Subcutaneous adipose tissue (tissue), 4 donors: Measurements from ENCODE around the gene PIEZO2. TPM values are rescaled to one million over a fixed set of nuclear protein-coding genes. Genes with fewer than 3 reads are reported as not detected.

Experiments used
- total RNA-seq, 4 donors: library from RNA; depleted of rRNA; stranded (reverse); fragments of >200 nt; gene quantifications; one replicate each; pipeline ENCODE4 v1.1.0, GENCODE V29; 2016
- TF ChIP-seq, protein P1 (sequence below): fragments of 450-650 bp; IDR thresholded peaks from one replicate; pipeline ENCODE4 v1.5.1; 2016; ENCODE audit warnings: low read depth, mild to moderate bottlenecking, control low read depth, antibody characterized with exemption, moderate library complexity

Gene PIEZO2
- total RNA-seq, 4 donors from 2014 or later = 0.85 to 2.2 (median 1.1) TPM

DNA sequence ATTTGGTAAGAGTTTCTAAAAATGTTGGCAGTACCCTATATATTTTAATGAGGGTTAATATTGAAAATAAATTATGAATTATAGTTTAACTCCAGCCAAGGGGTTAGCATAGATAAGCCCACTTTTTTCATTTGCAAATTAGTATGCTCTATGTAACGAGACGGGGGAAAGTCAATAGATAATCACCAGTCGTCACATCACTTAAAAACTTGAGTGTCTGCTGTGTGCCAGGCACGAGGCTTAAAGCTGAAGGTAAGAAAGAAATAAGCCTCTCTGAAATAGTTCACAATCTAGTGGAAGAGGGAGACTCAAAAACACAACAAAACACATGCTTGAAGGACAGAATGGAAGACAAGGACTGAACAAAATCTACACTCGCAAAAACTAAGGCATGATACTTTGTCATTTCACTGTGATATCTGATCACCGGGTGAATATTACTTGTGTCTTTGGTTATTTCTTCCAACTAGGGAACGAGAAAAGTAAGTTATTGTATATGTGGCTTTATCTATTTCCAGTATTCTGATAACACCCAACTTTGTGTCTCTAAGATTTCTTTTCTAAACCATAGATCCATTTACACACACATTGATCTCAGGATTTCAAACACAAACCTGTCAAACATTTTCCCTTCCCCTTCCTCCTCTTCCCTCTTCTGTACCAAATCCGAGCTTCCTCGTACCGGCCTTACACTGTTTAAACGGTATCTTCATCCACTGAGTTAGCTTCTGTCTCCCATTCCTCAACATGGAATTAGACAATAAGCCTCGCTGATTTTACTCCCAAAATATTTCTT lies 199.1 kb downstream of the PIEZO2 start:
- TF ChIP-seq, protein P1, sequence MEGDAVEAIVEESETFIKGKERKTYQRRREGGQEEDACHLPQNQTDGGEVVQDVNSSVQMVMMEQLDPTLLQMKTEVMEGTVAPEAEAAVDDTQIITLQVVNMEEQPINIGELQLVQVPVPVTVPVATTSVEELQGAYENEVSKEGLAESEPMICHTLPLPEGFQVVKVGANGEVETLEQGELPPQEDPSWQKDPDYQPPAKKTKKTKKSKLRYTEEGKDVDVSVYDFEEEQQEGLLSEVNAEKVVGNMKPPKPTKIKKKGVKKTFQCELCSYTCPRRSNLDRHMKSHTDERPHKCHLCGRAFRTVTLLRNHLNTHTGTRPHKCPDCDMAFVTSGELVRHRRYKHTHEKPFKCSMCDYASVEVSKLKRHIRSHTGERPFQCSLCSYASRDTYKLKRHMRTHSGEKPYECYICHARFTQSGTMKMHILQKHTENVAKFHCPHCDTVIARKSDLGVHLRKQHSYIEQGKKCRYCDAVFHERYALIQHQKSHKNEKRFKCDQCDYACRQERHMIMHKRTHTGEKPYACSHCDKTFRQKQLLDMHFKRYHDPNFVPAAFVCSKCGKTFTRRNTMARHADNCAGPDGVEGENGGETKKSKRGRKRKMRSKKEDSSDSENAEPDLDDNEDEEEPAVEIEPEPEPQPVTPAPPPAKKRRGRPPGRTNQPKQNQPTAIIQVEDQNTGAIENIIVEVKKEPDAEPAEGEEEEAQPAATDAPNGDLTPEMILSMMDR = no peak

DNA sequence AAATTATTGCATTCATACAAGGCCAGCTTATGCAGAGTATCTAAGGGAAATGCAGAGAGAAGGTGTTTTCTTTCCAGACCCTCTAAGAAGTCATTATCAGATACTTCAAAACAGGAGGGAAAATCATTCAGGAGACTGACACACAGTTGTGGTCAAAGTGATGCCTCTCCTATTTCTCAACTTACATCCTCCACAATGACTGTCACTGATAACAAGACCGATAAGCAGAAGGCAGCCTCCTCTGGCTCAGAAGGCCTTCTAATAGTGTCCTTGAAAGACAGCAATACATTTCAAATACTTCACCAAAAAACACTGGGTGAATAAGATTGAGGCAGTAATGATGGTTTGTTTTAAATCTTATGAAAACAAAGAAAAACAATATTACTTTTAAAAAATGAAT lies 199.7 kb downstream of the PIEZO2 start:
- TF ChIP-seq, protein P1 = no peak

GRCh38 chr18:10948421-10948820 lies 200.9 kb downstream of the PIEZO2 start:
- TF ChIP-seq, protein P1 = no peak

DNA sequence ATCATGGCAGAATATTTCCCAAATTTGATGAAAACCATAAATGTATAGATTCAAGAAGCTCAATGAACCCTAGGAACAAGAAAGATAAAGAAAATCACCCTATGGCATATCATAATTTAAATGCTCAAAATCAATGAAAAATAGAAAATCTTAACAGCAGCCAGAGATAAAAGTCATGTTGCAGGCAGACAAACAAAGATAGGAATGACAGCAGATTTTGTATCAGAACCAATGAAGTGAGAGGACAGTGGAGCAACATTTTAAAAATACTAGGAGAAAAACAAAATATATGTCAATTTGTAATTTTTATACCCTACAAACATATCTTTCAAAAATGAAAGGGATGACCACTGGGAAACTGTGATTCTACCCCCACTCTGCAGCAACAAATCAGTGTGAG lies 203.3 kb downstream of the PIEZO2 start:
- TF ChIP-seq, protein P1 = no peak

- TF ChIP-seq, protein P1 = no peak
Observed at GRCh38 chr18:10942998-10943397, 206.4 kb downstream of the PIEZO2 start.

DNA sequence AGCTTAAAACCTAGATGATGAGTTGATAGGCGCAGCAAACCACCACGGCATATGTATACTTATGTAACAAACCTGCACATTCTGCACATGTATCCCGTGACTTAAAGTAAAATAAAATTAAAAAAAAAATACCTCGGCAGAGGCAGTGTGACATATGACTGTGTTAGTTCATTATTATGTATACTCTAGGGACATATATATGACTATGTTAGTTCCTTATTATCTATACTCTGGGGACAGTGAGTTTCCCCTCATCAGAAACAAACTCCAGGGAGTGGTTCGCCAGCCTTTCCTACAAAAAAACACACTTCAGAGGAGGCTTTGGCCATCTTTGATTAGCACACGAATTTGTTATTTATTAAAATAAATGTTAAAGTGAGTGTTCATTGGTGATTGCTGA lies 209.5 kb downstream of the PIEZO2 start:
- TF ChIP-seq, protein P1 = no peak

DNA sequence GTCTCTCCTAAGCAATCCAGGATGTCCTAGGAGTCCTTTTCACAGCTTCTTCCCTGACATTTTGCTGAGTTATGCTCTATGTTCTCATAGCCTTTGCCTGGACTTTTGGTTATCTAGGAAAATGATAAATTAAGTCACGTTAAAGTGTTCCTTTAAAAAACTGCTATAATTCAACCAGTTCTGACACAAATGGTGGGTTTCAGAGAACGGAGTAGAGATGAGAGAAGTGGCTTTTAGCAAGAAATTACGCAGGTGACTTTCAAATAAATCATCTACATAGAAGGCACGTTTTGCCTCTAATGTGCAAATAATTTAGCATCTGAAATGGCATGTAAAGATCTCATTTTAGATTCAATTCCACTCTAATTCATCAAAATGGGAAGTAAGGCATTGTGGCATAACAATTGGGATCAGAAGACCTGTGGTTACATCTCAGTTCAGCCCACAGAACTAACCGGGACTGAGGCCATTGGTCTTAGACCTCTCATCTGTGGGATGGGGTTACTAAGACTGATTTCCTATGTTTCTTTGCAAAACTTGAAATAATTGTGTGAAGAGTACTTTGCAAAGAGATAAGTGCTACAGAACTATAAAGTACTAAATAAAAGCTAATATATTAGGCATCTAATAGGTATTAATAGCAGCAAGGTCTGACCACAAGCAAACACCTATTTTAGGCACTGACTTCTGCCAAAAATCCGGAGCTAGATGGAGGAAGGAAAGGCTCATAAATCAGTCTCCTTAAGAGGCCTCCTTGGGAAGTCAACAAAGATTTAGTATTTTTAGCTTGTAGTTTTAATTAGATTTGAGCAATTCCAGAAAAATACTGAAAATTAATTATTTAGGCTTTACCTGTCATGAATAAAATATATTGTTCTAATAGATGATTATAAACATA lies 211.4 kb downstream of the PIEZO2 start:
- TF ChIP-seq, protein P1 = no peak
